Measurements from ENCODE around the gene ATG2B. TPM values are rescaled to one million over a fixed set of nuclear protein-coding genes. Genes with fewer than 3 reads are reported as not detected.

Gene ATG2B
- total and polyA plus RNA-seq, 2 donors (not counting 3 experiments of a cell fraction or from before 2014, with no cell fraction given), result 5.9 to 17.8 TPM

DNA sequence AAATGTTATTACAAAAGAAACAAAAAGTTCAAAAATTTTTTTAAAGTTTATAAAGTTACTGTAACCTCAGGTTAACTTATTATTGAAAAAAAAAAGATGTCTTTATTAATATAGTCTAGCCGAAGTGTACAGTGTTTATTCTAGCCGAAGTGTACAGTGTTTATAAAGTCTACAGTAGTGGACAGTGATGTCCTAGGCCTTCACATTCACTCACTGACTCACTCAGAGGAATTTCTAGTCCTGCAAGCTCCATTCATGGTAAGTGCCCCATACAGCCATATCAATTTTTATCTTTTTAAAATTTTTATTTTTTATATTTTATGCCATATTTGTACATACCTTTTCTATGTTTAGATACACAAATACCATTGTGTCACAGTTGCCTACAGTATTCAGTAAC, 10.4 kb downstream of the ATG2B start:
- intact Hi-C loops (cut with micrococcal nuclease) (no loop called here), dilution Hi-C loops (cut with MboI; ENCODE audit: extremely low pct_ligation_motif_present, low sequenced_read_pairs) (no loop called here)
- Histone ChIP-seq H3K79me2 (ENCODE audit: control insufficient read depth, insufficient read depth, low read length) (peaks cover 12% of the 10 kb centered on the region), H4K20me1 (replicated peaks; ENCODE audit: control insufficient read depth, extremely low read depth, insufficient read depth, low read length) (no peaks in the 10 kb centered on the region), H3K27me3 (ENCODE audit: control insufficient read depth in 2 of 2, insufficient read depth in 2 of 2, low read length in 2 of 2) (no peaks in the 10 kb centered on the region), H3K36me3 (ENCODE audit: control insufficient read depth in 2 of 2, extremely low read depth in 1 of 2, insufficient read depth in 2 of 2, low read length in 2 of 2) (no peaks in the 10 kb centered on the region), H3K4me2 (ENCODE audit: insufficient read depth, low read length) (no peak overlapping the region), H2AFZ (ENCODE audit: low read depth, low read length) (no peak overlapping the region), H3K9ac (replicated peaks; ENCODE audit: extremely low read depth, insufficient read depth, low read length) (no peak overlapping the region), H3K9me3 (replicated peaks; ENCODE audit: control insufficient read depth, insufficient read depth, low read length) (no peaks in the 10 kb centered on the region), H3K4me3 (replicated peaks in 1 of 3; ENCODE audit: insufficient read depth in 1 of 3, low read depth in 1 of 3, low read length in 3 of 3) (no peak overlapping the region), H3K9me1 (replicated peaks; ENCODE audit: control insufficient read depth, extremely low read depth, insufficient read depth, low read length) (no peaks in the 10 kb centered on the region), H3K4me1 (ENCODE audit: control insufficient read depth, extremely low read depth, insufficient read depth, low read length) (no peaks in the 10 kb centered on the region), H3K27ac (ENCODE audit: insufficient read depth, low read depth, low read length) (no peak overlapping the region)
- FAIRE-seq, result no peak
- BruUV-seq (replicated peaks), result no TSS peak
- ChIA-PET CTCF (no interaction called here), POLR2A (no interaction called here)
- no peak for DNase-seq (ENCODE audit: low read depth, low spot score)
- TF ChIP-seq GATA2 (IDR thresholded peaks at IDR 0.05; ENCODE audit: insufficient read depth, insufficient read length, low read depth, low read length) (no peak), EZH2 (IDR thresholded peaks at IDR 0.05; ENCODE audit: borderline replicate concordance, low read depth, low read length, severe bottlenecking) (no peak), MYC (IDR thresholded peaks at IDR 0.05; ENCODE audit: low read depth, low read length) (no peak), JUN (IDR thresholded peaks at IDR 0.05; ENCODE audit: borderline replicate concordance, insufficient read depth, insufficient read length, low read depth) (no peak), POLR2A (IDR thresholded peaks at IDR 0.05; ENCODE audit: low read depth, low read length) (no peak), FOS (IDR thresholded peaks at IDR 0.05; ENCODE audit: borderline replicate concordance, insufficient read depth, low read length) (no peak), POLR2AphosphoS5 (IDR thresholded peaks at IDR 0.05; ENCODE audit: insufficient read depth, low read depth, low read length) (no peak)
- TF ChIP-seq, protein P1, sequence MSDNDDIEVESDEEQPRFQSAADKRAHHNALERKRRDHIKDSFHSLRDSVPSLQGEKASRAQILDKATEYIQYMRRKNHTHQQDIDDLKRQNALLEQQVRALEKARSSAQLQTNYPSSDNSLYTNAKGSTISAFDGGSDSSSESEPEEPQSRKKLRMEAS (IDR thresholded peaks at IDR 0.05; ENCODE audit: insufficient read depth, insufficient read length), result no peak
- TF ChIP-seq, protein P2, sequence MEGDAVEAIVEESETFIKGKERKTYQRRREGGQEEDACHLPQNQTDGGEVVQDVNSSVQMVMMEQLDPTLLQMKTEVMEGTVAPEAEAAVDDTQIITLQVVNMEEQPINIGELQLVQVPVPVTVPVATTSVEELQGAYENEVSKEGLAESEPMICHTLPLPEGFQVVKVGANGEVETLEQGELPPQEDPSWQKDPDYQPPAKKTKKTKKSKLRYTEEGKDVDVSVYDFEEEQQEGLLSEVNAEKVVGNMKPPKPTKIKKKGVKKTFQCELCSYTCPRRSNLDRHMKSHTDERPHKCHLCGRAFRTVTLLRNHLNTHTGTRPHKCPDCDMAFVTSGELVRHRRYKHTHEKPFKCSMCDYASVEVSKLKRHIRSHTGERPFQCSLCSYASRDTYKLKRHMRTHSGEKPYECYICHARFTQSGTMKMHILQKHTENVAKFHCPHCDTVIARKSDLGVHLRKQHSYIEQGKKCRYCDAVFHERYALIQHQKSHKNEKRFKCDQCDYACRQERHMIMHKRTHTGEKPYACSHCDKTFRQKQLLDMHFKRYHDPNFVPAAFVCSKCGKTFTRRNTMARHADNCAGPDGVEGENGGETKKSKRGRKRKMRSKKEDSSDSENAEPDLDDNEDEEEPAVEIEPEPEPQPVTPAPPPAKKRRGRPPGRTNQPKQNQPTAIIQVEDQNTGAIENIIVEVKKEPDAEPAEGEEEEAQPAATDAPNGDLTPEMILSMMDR (IDR thresholded peaks at IDR 0.05; ENCODE audit: extremely low read depth in 1 of 2, insufficient read depth in 1 of 2, low read depth in 1 of 2, low read length in 2 of 2), result no peak

All from endothelial cell of umbilical vein (primary cell).